ENCODE results near the gene RGL3.
"Not testable (repeated sequence)": the region's sequence is repeated elsewhere in the genome, so short reads cannot be mapped to it uniquely, and the experiment has no call there.

RGL3 gene

GRCh38 chr19:11418549-11419506, at the start of gene RGL3:
Gene RGL3 (minus strand): TSS chr19:11419314. CDS start chr19:11419278, 36 bp downstream.
- in situ Hi-C loops (cut with HindIII; ENCODE audit: low pct_ligation_motif_present, low sequenced_read_pairs), result no loop called here
- H3K4me3 ChIP-seq (ENCODE audit: low read depth, low read length), result no peak within 1 kb of the TSS

GRCh38 chr19:11468266-11468845, 49.2 kb upstream of the RGL3 start:
- DNase-seq; H3K4me3 ChIP-seq (ENCODE audit: low read depth, low read length); H3K27ac ChIP-seq; in situ Hi-C loops (cut with HindIII; ENCODE audit: low pct_ligation_motif_present, low sequenced_read_pairs); H3K27me3 ChIP-seq (replicated peaks); H3K36me3 ChIP-seq (replicated peaks): not testable (repeated sequence)

More at GRCh38 chr19:11418549-11419506, at the start of gene RGL3:
- peaks cover 46% of the 10 kb centered on the region for H3K27me3 ChIP-seq (replicated peaks)
- DNase-seq, result no peak
- TF ChIP-seq CTCF (IDR thresholded peaks at IDR 0.05; ENCODE audit: low read depth, low read length, missing control alignments), result no peak
- H3K27ac ChIP-seq, result no peak within 1 kb of the TSS
- no peaks in the 10 kb centered on the region for H3K36me3 ChIP-seq (replicated peaks)

- Histone ChIP-seq H3K4me3 (ENCODE audit: low read depth, low read length) (no peak overlapping the region), H3K27ac (no peak overlapping the region), H3K27me3 (replicated peaks) (no peaks in the 10 kb centered on the region), H3K36me3 (replicated peaks) (no peaks in the 10 kb centered on the region)
- no peak for TF ChIP-seq CTCF (IDR thresholded peaks at IDR 0.05; ENCODE audit: low read depth, low read length, missing control alignments)
- in situ Hi-C loops (cut with HindIII; ENCODE audit: low pct_ligation_motif_present, low sequenced_read_pairs), result no loop called here
- no peak for DNase-seq
These were observed 46.5 kb upstream of the RGL3 start for GRCh38 chr19:11465600-11465999.

GRCh38 chr19:11464333-11465265, 45.5 kb upstream of the RGL3 start:
- Histone ChIP-seq H3K36me3 (replicated peaks) (no peaks in the 10 kb centered on the region), H3K4me3 (ENCODE audit: low read depth, low read length) (no peak overlapping the region), H3K27ac (no peak overlapping the region), H3K27me3 (replicated peaks) (no peaks in the 10 kb centered on the region)
- in situ Hi-C loops (cut with HindIII; ENCODE audit: low pct_ligation_motif_present, low sequenced_read_pairs), result no loop called here
- no peak for DNase-seq
- TF ChIP-seq CTCF (IDR thresholded peaks at IDR 0.05; ENCODE audit: low read depth, low read length, missing control alignments), result no peak

GRCh38 chr19:11463391-11463790, 44.3 kb upstream of the RGL3 start:
- in situ Hi-C loops (cut with HindIII; ENCODE audit: low pct_ligation_motif_present, low sequenced_read_pairs), result no loop called here
- TF ChIP-seq CTCF (IDR thresholded peaks at IDR 0.05; ENCODE audit: low read depth, low read length, missing control alignments), result no peak

More at GRCh38 chr19:11463391-11463790, 44.3 kb upstream of the RGL3 start:
- Histone ChIP-seq H3K4me3 (ENCODE audit: low read depth, low read length) (no peak overlapping the region), H3K27ac (no peak overlapping the region), H3K27me3 (replicated peaks) (no peaks in the 10 kb centered on the region), H3K36me3 (replicated peaks) (no peaks in the 10 kb centered on the region)
- DNase-seq, result no peak
